RWPE1 (cell line): ENCODE data around the gene TET3.
"Not testable (repeated sequence)": the region's sequence is repeated elsewhere in the genome, so short reads cannot be mapped to it uniquely, and the experiment has no call there.

ENCODE experiments used
- CTCF ChIA-PET: fragments of 350-600 bp; sonication (Branson Sonifier 250); formaldehyde crosslinking; extraction: SDS; loops from one replicate; lab custom pipeline; 2021; lab: Yijun Ruan, JAX
- POLR2A ChIA-PET: fragments of 400-600 bp; formaldehyde crosslinking; extraction: SDS; loops from one replicate; lab custom pipeline; 2020; ENCODE audit warnings: antibody characterized with exemption; ENCODE audit not compliant: low non-redundant PET; lab: Yijun Ruan, JAX
- DNase-seq: peaks from one replicate; pipeline ENCODE4 v3.0.0; 2012; ENCODE audit warnings: low spot score
- H3K27ac ChIP-seq: fragments of 450-650 bp; 2 replicates; pipeline ENCODE4 v1.5.1; 2017
- TF ChIP-seq, protein P1 (sequence below): fragments of 450-650 bp; conservative IDR thresholded peaks from 2 replicates; pipeline ENCODE4 v1.5.1; 2017; ENCODE audit warnings: low read depth, mild to moderate bottlenecking

Gene TET3

DNA sequence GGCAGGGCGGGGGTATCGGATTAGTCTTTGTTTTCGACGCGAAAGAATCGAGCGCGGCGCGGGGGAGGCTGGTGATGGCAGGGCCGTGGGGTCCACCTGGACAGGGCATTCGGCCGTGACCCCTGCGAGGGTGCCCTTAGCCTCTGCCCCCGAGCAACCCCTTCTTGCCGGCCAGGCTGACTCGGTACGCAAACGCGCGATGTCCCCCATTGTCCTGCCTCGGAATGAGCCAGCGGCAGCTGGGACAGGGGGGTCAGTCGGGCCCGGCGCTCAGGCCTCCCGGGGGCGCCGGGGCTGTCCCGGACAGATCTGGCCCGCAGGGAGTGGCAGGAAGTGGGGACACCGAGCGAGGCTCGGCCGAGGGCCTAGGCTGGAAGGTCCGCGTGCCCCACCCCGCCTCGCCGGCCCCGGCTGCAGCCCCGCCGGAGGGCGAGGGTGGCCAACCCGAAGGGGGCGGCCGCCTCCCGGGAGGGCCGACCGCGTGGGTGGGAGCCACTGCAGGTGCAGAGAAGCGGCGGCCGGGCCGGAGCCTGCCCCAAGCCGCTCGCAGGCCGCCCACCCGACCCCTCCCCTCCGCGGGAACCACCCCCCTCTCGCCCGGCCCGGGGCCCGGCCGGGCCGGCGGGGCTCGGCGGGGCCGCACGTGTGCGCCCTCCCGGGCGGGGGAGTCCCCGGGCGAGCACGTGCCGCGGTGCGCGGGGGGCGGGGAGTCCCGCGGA, at the start of gene TET3:
Gene TET3, plus strand, starts transcription at position 708 of the 719 bp plus-strand sequence. CDS start 1,494 bp downstream, outside the sequence.
- peak within 1 kb of the TSS; percentile 100 for H3K27ac ChIP-seq
- ChIA-PET CTCF (no interaction called here), POLR2A (no interaction called here)
- DNase-seq, result no peak
- TF ChIP-seq, protein P1, sequence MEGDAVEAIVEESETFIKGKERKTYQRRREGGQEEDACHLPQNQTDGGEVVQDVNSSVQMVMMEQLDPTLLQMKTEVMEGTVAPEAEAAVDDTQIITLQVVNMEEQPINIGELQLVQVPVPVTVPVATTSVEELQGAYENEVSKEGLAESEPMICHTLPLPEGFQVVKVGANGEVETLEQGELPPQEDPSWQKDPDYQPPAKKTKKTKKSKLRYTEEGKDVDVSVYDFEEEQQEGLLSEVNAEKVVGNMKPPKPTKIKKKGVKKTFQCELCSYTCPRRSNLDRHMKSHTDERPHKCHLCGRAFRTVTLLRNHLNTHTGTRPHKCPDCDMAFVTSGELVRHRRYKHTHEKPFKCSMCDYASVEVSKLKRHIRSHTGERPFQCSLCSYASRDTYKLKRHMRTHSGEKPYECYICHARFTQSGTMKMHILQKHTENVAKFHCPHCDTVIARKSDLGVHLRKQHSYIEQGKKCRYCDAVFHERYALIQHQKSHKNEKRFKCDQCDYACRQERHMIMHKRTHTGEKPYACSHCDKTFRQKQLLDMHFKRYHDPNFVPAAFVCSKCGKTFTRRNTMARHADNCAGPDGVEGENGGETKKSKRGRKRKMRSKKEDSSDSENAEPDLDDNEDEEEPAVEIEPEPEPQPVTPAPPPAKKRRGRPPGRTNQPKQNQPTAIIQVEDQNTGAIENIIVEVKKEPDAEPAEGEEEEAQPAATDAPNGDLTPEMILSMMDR, result no peak

DNA sequence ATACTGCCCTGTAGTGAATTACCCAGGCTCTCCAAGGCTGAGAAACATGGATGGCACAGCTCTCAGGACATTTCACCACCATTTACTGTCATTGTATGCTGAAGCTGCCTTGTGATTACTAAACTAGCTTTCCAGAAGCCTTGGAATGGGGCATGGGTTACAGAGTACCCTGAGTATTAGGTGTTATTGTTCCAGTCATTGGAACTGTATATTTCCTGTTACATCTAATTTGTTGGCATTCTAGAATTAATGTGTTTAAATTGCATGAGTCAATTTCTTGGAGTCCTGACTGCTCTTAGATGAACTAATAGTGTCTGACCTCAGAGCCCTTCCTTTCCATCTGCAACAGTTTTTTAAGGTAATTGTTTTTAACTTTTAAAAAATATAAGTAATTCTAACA, 49.1 kb upstream of the TET3 start:
- no peak for DNase-seq
- no peak overlapping the region for H3K27ac ChIP-seq
- TF ChIP-seq, protein P1, result no peak
- ChIA-PET POLR2A (no interaction called here), CTCF (interaction anchor here (1.3 kb wide), 1 partner anchor 52 kb away, joined by 3 read pairs; no protein-coding TSS in a partner anchor)

DNA sequence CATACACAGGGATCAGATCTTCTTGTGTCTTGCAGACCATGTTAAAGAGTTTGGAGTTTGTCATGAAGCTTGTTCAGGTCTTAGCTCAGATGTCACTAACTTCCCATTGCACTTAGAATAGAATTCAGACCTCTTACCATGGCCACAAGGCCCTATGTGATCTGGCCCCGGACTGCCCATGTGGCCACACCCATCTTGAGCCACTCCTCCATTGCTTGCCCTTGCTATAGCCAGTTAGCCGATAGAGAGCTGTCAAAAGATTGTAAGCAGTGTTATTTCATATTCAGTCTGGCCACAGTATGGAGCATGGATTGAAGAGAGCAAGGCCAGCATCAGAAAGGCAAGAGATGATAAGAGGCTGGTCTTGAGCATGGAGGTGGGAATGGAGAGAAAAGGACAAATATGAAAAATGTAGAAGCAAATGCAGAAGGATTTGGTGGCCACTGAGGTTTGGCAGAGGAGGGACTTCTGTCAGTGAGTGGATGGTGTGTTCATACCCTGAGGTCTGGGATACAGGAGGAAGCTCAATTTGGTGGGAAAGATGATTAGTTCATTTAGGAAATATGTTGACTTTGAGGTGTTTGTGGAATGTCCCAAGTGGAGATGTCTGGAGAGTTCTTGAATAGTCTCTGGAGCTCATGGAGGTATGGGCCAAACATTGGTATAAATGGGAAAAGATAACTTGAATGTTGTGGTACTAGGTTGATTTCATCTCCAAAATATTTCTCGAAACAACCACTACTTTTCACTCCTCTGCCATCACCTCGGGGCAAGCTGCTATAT, 47.4 kb upstream of the TET3 start:
- ChIA-PET POLR2A (no interaction called here), CTCF (interaction anchor here (0.6 kb wide), 1 partner anchor 136 kb away, joined by 4 read pairs; no protein-coding TSS in a partner anchor)
- DNase-seq, result no peak
- H3K27ac ChIP-seq, result no peak overlapping the region
- TF ChIP-seq, protein P1, result no peak

DNA sequence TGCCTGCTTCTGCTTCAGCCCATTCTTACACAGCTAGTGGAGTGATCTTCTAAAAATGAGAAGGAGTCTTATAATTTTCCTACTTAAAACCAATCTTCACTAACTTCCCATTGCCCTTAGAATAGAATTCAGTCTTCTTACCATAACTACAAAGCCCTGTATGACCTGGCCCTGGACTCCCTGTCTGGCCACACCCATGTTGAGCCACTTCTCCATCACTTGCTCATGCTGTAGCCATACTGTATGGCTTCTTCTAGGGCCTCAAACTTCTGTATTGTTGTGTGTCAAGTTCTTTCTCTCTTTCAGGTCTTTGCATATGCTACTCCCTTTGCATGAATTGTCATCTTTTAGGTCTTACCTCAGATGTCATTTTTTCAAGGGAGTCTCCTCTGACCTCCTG, 46.8 kb upstream of the TET3 start:
- CTCF ChIA-PET, result interaction anchor here (0.6 kb wide), 1 partner anchor 135 kb away, joined by 4 read pairs; no protein-coding TSS in a partner anchor
- POLR2A ChIA-PET, result no interaction called here
- H3K27ac ChIP-seq, result no peak overlapping the region
- DNase-seq, result no peak
- TF ChIP-seq, protein P1, result no peak

DNA sequence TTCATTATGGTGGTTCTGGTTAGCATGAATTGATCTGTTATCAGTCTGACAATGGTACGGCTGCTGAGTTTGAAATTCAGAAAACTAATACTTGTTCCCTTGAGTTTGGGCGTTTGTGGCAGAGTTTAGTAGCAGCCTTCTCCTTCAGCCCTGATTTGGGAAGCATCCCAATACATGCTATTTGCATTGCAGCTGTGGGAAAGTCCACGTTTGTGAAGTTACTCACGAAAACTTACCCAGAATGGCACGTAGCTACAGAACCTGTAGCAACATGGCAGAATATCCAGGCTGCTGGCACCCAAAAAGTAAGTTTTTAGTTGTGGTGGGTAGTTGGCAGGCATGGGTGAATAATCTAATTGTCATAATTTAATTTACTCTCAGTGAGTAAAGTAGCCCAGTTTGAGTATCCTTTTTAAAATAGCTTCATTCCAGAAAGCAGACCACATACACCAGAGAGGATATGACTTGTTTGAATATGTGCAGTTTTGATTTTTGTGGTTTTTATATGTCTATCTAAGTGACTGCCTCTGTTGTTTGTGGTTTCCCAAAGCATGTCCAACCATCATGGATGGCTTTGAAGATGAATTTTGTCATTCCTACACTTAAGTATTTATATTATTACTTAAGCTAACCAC, 45.9 kb upstream of the TET3 start:
- TF ChIP-seq, protein P1, result no peak
- CTCF ChIA-PET, result interaction anchor here (0.8 kb wide), 1 partner anchor 87 kb away, joined by 3 read pairs; no protein-coding TSS in a partner anchor
- POLR2A ChIA-PET, result no interaction called here
- no peak for DNase-seq
- H3K27ac ChIP-seq, result no peak overlapping the region

DNA sequence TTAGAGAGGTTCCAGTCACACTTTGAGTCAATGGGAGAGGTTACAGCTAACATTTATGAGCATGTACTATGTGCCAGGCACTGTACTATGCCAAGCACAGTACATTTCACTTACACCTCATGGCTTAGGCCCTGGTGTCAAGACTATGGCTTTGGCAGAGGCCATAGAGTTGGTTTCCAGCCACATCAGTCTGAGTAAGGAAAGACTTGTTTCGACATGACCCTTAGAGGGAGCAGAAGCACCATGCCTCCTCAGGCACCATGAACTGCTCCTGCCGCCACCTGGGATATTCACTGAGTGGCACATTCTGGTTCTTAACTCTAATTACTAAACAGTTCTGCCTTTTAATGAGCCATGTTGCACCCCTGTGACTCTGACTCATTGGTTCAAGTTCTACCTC, 45.3 kb upstream of the TET3 start:
- TF ChIP-seq, protein P1, result peak; percentile 43
- peak overlapping the region; percentile 74 for H3K27ac ChIP-seq
- DNase-seq, result peak; percentile 93
- ChIA-PET CTCF (interaction anchor here (0.8 kb wide), 1 partner anchor 88 kb away, joined by 3 read pairs; no protein-coding TSS in a partner anchor), POLR2A (no interaction called here)

DNA sequence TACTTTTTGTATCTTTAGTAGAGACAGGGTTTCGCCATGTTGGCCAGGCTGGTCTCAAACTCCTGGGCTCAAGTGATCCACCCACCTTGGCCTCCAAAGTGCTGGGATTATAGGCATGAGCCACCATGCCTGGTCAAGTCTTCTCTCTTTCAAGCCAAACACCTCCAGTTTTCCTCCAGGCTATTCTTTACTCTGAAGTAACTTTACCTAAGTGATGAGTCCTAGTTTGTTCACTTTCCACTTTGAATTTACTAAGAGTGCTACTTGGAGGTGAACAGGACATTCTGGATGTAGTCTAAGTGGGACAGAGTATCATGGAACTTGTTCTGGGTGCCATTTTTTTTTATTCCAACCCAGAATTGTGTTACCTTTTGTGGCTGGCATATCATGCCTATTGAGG, 44.6 kb upstream of the TET3 start:
- peak overlapping the region; percentile 74 for H3K27ac ChIP-seq
- CTCF ChIA-PET, POLR2A ChIA-PET, DNase-seq: not testable (repeated sequence)
